ENCODE results near the gene C2CD4C. TPM values are rescaled to one million over a fixed set of nuclear protein-coding genes. Genes with fewer than 3 reads are reported as not detected.
"Not testable (repeated sequence)": the region's sequence is repeated elsewhere in the genome, so short reads cannot be mapped to it uniquely, and the experiment has no call there.

The C2CD4C gene
- total RNA-seq, 4 donors from 2014 or later: 0.54 to 14.7 (median 4.9) TPM

DNA sequence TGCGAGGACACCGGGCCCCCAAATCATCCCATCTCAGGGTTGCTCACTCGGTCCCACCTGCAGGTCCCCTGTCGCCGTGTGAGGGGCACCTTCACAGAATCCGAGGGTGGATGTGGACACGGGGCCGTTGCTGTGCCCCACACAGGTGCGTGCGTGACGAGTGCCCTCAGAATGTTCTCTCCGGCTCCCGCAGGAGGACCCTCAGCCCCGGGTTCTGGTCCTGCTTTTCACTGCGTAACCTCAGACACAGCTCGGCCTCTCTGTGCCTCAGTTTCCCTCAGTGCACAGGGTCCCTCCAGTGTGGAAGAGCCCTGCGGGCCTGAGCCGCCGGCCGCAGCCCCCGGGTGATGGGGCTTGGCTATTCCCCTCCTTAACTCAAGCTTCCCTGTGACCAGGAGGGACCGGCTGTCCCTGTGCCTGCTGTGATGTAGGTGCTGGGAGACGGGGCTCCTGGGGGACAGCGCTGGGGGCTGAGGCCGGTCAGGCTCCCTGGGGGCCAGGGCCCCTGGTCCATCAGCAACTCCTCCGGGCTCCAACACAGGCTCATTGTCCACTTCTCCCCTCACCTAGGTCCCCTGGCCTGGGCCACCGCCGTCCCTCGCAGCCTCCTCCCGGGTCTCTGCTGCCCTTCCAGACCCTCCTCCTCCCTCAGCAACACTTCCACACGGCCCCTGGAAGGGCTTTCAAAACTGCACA lies 47.1 kb upstream of the C2CD4C start:
- Histone ChIP-seq H3K27ac (no peak overlapping the region), H3K4me1 (peaks cover 0 to 4% of the 10 kb centered on the region in 2 donors), H3K36me3 (no peaks in the 10 kb centered on the region), H3K9me3 (no peaks in the 10 kb centered on the region), H3K4me3 (replicated peaks in 1 of 3) (no peak overlapping the region), H3K27me3 (no peaks in the 10 kb centered on the region)
- 88 to 92% methylated on average over 19 to 24 of the region's 31 CpGs for WGBS, 2 donors
- TF ChIP-seq, protein P1, sequence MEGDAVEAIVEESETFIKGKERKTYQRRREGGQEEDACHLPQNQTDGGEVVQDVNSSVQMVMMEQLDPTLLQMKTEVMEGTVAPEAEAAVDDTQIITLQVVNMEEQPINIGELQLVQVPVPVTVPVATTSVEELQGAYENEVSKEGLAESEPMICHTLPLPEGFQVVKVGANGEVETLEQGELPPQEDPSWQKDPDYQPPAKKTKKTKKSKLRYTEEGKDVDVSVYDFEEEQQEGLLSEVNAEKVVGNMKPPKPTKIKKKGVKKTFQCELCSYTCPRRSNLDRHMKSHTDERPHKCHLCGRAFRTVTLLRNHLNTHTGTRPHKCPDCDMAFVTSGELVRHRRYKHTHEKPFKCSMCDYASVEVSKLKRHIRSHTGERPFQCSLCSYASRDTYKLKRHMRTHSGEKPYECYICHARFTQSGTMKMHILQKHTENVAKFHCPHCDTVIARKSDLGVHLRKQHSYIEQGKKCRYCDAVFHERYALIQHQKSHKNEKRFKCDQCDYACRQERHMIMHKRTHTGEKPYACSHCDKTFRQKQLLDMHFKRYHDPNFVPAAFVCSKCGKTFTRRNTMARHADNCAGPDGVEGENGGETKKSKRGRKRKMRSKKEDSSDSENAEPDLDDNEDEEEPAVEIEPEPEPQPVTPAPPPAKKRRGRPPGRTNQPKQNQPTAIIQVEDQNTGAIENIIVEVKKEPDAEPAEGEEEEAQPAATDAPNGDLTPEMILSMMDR (IDR thresholded peaks at IDR 0.05): no peak
- TF ChIP-seq POLR2A (IDR thresholded peaks at IDR 0.05): no peak
- intact Hi-C loops (cut with DNase I): no loop called here
- no peak for DNase-seq

DNA sequence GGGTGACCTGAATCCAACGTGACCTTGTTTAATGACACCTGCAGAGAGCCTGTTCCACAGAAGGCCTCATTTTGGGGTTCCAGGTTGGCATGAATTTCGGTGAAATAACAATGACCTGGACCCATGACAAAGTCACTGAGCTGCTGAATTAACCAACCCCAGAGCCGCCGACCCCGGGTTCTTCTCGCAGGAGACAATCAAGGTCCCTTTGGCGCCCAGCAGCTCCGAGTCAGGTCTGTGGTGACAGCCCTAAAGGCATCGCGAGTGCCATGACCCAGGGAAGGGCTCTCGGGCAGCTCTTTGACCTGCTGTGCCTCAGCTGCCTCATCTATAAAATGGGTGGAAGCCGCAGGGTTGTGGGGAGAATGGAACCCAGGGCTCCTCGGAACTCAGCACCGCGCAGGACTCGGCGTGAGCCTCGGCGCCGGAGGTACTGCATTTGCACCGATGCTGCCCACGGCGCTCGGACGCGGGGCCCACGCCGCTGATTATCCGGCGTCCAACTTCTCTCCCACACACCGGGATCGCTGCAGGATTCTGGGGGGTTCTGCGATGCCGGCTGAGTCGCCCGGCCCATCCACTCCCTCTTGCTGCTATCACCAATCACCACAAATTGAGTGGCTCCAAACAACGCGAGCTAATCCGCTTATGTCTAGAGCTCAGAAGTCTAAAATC lies 46.2 kb upstream of the C2CD4C start:
- Histone ChIP-seq H3K4me3 (replicated peaks in 1 of 3) (no peak overlapping the region), H3K36me3 (no peaks in the 10 kb centered on the region), H3K27ac (no peak overlapping the region), H3K9me3 (no peaks in the 10 kb centered on the region), H3K4me1 (peaks cover 0 to 4% of the 10 kb centered on the region in 2 donors), H3K27me3 (no peaks in the 10 kb centered on the region)
- intact Hi-C loops (cut with DNase I): no loop called here
- 97 to 99% methylated on average over 27 to 38 of the region's 39 CpGs for WGBS, 2 donors
- no peak for TF ChIP-seq POLR2A (IDR thresholded peaks at IDR 0.05)
- TF ChIP-seq, protein P1 (IDR thresholded peaks at IDR 0.05): no peak
- no peak for DNase-seq

DNA sequence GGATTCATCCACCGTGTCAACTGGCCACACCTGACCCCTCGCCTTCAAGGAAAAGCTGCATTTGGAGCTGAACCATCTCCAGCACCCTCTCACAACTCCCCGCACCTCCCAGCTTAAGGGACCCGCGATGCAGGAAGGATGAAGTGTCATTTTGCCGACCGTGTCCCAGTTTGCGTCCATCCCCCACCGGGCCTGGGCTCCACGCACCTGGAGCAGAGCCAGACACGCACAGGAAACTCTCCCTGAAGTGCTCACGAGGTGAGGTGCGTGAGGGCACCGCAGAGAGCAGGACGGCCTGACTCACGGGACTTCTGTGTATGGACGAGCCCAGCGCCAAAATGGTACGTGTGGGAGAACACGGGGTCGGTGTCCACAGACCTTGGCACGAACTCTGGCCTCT lies 44.7 kb upstream of the C2CD4C start:
- TF ChIP-seq, protein P1 (IDR thresholded peaks at IDR 0.05): no peak
- no peak for TF ChIP-seq POLR2A (IDR thresholded peaks at IDR 0.05)
- Histone ChIP-seq H3K36me3 (no peaks in the 10 kb centered on the region), H3K4me1 (no peaks in the 10 kb centered on the region), H3K4me3 (replicated peaks in 1 of 3) (no peak overlapping the region), H3K27me3 (no peaks in the 10 kb centered on the region), H3K27ac (no peak overlapping the region), H3K9me3 (no peaks in the 10 kb centered on the region)
- intact Hi-C loops (cut with DNase I): no loop called here
- 83 to 92% methylated on average over 18 to 20 of the region's 22 CpGs for WGBS, 2 donors
- no peak for DNase-seq

DNA sequence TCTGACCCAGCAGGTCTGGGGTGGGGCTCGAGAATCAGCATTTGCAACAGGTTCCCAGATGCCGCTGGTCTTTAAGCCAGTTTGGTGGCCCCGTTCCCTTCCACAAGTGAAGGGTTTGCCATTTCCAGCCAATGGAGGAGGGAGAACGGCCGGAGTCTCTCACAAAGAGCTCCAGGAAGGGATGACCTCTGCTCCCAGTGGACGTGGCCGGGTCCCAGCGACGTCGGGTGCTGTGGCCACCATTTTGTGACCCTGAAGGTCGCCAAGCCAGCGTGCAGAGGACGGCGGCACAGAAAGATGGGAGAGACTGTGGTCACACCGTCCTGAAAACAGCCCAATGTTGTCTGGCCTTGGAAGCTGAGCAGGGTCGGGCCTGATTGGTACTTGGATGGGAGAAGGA lies 43.9 kb upstream of the C2CD4C start:
- no peaks in the 10 kb centered on the region for H3K36me3 ChIP-seq
- TF ChIP-seq, protein P1 (IDR thresholded peaks at IDR 0.05): no peak
- no peak for TF ChIP-seq POLR2A (IDR thresholded peaks at IDR 0.05)
- WGBS, 2 donors: 85 to 95% methylated on average over 14 to 16 of the region's 16 CpGs
- no peak overlapping the region for H3K27ac ChIP-seq
- H3K4me3 ChIP-seq (replicated peaks in 1 of 3): no peak overlapping the region
- intact Hi-C loops (cut with DNase I): no loop called here
- no peaks in the 10 kb centered on the region for H3K9me3 ChIP-seq
- DNase-seq: no peak
- H3K27me3 ChIP-seq: no peaks in the 10 kb centered on the region
- no peaks in the 10 kb centered on the region for H3K4me1 ChIP-seq

DNA sequence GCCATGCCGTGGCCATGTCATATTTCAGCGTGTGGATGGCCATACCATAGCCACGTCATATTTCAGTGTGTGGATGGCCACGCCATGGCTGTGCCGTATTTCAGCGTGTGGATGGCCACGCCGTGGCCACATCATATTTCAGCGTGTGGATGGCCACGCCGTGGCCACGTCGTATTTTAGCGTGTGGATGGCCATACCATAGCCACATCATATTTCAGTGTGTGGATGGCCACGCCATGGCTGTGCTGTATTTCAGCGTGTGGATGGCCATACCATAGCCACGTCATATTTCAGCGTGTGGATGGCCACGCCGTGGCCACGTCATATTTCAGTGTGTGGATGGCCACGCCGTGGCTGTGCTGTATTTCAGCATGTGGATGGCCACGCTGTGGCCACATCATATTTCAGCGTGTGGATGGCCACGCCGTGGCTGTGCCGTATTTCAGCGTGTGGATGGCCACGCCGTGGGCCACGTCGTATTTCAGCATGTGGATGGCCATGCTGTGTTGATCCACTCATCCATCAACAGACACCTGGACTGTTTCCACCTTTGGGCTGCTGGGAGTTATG lies 42.0 kb upstream of the C2CD4C start:
- H3K27me3 ChIP-seq; H3K9me3 ChIP-seq; H3K36me3 ChIP-seq; intact Hi-C loops (cut with DNase I); H3K27ac ChIP-seq; H3K4me1 ChIP-seq; DNase-seq; H3K4me3 ChIP-seq (replicated peaks in 1 of 3): not testable (repeated sequence)
- WGBS, 2 donors: 93 to 94% methylated on average over 31 to 33 of the region's 33 CpGs
